ENCODE results near the gene TARBP1.
"Not testable (repeated sequence)": the region's sequence is repeated elsewhere in the genome, so short reads cannot be mapped to it uniquely, and the experiment has no call there.

DNA sequence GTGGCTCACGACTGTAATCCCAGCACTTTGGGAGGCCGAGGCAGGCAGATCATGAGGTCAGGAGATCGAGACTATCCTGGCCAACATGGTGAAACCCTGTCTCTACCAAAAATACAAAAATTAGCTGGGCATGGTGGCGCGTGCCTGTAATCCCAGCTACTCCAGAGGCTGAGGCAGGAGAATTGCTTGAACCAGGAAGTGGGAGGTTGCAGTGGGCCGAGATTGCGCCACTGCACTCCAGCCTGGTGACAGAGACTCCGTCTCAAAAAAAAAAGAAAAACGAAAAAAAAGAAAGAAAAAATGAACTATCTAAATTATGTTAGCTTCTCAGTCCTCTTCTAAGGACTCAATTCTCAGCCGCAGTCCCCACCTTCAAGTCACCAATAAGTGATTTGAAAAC is 39.1 kb upstream of the TARBP1 start:
- TF ChIP-seq MAF1 (CRISPR knock-in tag; IDR thresholded peaks at IDR 0.05; ENCODE audit: borderline replicate concordance); EP300 (IDR thresholded peaks at IDR 0.05; ENCODE audit: low read depth in 2 of 2, low read length in 2 of 2); EP300 (CRISPR knock-in tag; IDR thresholded peaks at IDR 0.05; ENCODE audit: borderline replicate concordance); NCOR1 (IDR thresholded peaks at IDR 0.05; ENCODE audit: borderline replicate concordance, low read length); DPF2 (CRISPR knock-in tag; IDR thresholded peaks at IDR 0.05; ENCODE audit: borderline replicate concordance, low read depth); ZBTB20 (CRISPR knock-in tag; IDR thresholded peaks at IDR 0.05; ENCODE audit: borderline replicate concordance, low read depth); SUZ12 (IDR thresholded peaks at IDR 0.05; ENCODE audit: low read depth, low read length); TBL1XR1 (IDR thresholded peaks at IDR 0.05; ENCODE audit: borderline replicate concordance, low read length, partially characterized antibody): not testable (repeated sequence)
- TF ChIP-seq, protein P1, sequence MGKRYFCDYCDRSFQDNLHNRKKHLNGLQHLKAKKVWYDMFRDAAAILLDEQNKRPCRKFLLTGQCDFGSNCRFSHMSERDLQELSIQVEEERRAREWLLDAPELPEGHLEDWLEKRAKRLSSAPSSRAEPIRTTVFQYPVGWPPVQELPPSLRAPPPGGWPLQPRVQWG (CRISPR knock-in tag; IDR thresholded peaks at IDR 0.05; ENCODE audit: borderline replicate concordance, low read depth): not testable (repeated sequence)
- TF ChIP-seq, protein P2, sequence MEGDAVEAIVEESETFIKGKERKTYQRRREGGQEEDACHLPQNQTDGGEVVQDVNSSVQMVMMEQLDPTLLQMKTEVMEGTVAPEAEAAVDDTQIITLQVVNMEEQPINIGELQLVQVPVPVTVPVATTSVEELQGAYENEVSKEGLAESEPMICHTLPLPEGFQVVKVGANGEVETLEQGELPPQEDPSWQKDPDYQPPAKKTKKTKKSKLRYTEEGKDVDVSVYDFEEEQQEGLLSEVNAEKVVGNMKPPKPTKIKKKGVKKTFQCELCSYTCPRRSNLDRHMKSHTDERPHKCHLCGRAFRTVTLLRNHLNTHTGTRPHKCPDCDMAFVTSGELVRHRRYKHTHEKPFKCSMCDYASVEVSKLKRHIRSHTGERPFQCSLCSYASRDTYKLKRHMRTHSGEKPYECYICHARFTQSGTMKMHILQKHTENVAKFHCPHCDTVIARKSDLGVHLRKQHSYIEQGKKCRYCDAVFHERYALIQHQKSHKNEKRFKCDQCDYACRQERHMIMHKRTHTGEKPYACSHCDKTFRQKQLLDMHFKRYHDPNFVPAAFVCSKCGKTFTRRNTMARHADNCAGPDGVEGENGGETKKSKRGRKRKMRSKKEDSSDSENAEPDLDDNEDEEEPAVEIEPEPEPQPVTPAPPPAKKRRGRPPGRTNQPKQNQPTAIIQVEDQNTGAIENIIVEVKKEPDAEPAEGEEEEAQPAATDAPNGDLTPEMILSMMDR (CRISPR knock-in tag; IDR thresholded peaks at IDR 0.05): not testable (repeated sequence)
